Measurements from ENCODE around the gene HPF1.
"Not testable (repeated sequence)": the region's sequence is repeated elsewhere in the genome, so short reads cannot be mapped to it uniquely, and the experiment has no call there.

HPF1 gene

GRCh38 chr4:169757575-169758184, at the start of gene HPF1:
HPF1 (minus strand) TSS chr4:169757944; CDS start chr4:169757877, 67 bp downstream.
- DNase-seq, result peak; percentile 53

GRCh38 chr4:169806770-169807169, 49.0 kb upstream of the HPF1 start:
- not testable (repeated sequence) for DNase-seq

- DNase-seq, result no peak
These were observed 45.7 kb upstream of the HPF1 start for GRCh38 chr4:169803413-169803812.

DNA sequence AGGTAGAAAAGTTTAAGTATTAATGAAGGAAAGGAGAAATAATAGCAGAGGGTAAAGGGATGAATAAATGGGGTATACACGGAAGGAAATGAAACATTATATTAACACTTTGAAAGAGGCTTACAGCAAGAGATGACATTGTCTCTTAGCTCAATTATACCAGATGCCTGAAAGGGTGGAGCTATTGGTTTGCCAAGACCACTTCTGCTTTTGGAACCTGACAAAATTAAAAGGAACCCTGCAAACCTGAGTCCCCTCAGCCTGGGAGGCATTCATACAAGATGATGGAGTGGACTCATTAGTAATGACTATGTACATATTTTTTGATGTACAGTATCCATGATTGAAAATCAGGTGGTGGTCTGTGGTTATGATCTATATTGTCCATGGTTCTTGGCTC, 45.1 kb upstream of the HPF1 start:
- DNase-seq, result no peak

DNA sequence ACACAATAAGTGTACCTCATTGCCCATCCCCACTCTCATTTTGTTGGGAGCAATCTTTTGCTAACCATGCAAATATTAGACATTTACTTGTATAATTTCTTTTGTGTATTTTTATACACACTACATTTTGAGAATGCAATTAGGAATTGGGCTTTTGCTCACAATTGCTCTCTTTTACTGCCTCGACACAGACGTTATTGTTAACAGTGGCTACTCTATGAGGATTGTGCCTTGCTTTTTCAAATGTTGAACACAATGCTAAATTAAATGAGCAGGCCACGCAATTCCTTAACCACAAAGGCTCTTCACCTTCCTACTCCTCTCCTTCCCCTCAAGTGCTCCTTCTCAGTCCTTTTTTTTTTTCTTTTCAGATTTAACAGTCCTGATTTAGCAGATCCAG, 42.8 kb upstream of the HPF1 start:
- DNase-seq, result no peak

DNA sequence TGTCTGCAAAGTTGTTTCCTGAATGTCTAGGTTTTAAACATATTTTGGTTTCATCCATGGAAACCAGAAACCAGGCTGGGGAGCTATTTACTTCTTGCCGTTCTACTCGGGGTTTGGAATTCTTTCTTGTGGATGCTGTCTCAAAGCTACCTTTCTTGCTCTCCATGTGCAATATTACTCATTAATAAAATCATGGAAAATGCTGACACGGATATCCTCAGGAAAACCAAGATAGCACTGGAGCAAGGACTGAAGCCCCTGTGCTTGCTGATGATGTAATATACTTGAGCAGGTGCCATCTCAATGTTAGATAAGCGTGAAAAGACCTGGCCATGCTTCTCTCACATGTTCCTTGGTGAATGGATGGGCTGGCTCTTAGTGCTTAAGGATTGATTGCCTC, 41.5 kb upstream of the HPF1 start:
- no peak for DNase-seq

- peak; percentile 34 for DNase-seq
These were observed 37.8 kb upstream of the HPF1 start for GRCh38 chr4:169795585-169795984.

GRCh38 chr4:169791527-169792156, 33.9 kb upstream of the HPF1 start:
- DNase-seq, result peak; percentile 58

DNA sequence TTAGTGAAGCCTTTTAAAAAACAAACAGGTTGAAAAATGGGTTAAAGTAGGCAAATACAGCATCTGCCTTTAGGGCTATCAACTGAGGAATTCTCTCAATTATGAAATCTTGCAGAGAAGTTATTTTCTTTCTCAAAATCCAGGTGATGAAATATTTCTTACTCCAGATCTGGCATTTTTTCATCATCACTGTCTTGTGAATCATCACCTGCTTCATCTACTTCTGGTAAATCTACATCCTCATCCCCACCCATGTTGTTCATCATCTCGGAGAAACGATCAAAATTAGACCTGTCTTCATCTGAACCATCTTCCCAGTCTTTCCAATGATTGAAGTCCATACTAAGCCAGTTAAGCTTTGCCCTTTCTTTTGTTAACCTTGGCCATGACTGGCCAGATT, 33.3 kb upstream of the HPF1 start:
- no peak for DNase-seq

DNA sequence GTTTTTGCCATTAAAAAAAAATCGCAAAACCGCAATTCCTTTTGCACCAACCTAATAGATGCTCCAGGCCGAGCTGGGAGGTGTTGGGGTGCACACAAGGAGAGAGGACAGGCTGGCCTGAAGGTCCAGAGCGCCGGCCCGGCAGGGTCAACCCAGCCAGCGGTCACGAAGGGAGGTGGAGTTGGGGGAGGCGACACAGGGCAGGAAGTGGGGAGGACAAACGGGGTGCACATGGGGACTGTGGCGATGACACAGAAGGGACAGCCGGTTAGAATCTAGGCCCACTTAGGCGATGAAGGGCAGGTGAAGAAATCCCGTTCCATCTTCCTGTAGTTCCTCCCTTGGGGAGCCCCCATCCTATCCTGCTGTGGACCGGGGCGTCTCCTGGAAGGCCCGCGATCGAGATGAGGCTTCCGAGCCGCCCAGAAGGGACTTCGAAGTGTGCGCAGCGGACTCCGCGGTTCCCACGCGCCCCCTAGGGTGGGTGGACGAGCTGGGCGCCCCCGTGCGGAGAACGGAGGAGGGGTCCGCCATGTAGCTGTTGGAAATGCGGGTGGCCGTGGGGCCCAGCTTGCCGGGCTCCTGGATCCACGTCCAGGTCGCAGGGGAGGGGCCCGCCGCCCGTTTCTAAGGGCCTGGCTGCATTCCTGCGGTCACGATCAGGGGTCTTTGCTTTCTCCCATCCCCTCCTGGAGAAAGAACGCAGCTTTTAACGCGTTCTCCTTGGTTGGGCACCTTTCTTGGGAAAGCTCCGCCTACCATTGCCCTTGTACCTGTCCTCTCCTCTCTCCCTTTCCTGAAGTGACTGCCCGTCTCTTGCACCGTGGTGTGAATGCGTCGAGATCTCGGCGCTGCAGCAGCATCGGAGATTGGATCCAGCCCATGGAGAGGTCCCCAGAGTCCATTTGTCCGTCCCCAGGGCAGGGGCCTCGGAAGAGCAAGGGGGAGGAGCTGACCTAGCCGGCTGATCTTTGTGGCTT, 17.0 kb upstream of the HPF1 start:
- DNase-seq, result no peak

DNA sequence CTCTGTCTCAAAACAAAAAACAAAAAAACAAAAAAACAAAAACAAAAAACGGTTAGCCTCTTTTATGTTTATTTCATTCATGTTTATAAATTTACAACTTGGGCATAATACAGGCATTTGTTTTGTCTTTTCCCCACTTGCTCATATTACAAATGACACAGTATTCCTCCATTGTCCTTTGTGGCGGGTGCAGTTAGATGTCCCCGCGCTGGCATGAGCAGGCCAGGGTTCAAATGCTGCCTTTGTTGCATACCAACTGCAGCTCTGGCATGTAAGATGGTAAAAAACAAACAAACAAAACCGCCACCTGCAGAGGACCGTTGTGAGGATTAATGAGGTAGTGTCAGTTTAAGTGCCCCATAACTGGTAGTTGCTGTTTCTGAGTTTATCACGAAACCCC, 16.1 kb upstream of the HPF1 start:
- DNase-seq, result no peak

DNA sequence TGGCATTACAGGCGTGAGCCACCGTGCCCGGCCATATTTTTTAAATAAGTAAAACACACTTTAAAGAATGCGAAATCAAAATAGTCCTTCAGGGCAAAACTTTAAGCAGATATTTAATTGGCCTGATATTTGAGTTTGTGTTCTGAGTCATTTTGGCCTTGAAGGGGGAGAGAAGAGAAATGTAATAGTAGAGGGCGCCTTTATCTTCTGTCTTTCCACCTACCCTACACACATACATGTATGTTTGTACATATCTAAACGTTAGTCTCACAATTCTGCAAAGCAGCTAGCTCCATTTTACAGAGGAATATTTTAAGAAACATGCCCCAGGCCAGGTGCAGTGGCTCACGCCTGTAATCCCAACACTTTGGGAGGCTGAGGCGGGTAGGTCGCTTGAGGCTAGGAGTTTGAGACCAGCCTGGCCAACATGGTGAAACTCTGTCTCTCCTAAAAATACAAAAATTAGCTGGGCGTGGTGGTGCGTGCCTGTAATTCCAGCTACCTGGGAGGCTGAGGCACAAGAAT, 13.9 kb upstream of the HPF1 start:
- DNase-seq, result not testable (repeated sequence)

DNA sequence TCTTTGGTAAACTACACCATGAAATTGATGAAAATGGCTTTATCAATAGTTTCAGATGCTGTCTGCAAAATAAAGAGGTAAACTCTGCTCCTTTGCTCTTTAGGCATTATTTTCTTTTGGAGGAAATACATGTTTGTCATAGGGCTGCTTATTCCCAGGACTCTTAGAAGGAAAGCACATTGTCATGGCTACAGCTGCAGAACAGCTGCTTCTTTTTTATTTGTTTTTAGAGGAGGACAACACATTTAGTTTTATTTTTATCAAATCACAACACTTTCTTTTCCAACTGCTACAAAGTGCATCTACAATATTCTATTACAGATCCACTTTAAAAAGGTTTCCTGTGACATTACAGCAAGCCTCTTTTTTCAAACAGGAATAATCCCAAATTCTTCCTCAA, 12.7 kb upstream of the HPF1 start:
- DNase-seq, result no peak

- no peak for DNase-seq
These were observed 10.6 kb upstream of the HPF1 start for GRCh38 chr4:169768385-169768784.

- no peak for DNase-seq
These were observed 9.0 kb upstream of the HPF1 start for GRCh38 chr4:169766741-169767140.

GRCh38 chr4:169765835-169766234, 8.1 kb upstream of the HPF1 start:
- DNase-seq, result no peak

- DNase-seq, result no peak
These were observed 4.1 kb upstream of the HPF1 start for GRCh38 chr4:169761846-169762245.

DNA sequence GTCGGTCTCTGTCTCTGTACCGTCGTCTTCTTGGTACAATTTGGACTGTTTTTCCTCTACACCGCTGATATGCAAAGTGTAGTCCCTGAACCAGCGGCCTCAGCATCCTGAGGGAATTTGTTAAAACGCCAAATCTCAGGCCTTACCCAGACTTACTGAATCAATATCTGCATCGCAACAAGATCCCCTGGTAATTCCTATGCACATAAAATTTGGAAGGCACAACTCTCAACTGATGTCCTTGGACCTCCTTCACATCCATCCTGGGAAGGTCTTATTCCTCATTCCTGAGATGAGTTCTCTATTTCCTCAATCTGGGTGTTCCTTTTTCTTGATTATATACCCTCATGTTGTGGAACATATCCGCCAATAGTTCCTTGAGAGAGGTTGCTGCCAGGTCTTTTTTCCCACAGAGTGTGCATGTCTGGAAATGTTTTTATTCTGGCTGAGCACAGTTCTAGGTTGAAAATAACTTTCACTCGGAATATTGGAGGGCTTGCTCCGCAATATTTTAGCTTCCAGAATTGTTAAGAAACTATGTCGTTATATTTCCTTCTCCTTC, 738 bp upstream of the HPF1 start:
- DNase-seq, result no peak

- no peak for DNase-seq
These were observed 671 bp downstream of the HPF1 start for GRCh38 chr4:169756971-169757574.

DNA sequence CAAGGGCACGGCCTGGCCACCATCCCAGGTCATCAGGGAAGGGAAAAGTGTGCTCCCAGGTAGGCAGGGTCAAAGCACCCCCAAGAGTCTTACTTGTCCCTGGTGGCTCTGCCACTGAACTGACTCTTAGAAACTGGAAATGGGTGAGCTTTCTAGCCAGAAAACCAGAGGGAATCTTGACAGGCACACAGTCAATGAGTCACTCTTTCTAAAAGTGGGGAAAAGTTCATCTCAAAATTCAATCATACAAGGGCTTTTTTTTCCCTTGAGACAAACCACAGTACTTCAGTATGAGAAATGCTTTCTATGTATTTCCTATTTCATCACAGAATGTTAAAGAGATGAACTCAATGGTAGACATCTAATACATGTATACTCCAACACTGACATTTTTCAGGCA, 12.5 kb downstream of the HPF1 start:
- DNase-seq, result no peak

GRCh38 chr4:169744601-169745000, 13.1 kb downstream of the HPF1 start:
- DNase-seq, result no peak

- DNase-seq, result no peak
These were observed 16.2 kb downstream of the HPF1 start for GRCh38 chr4:169741569-169741968.

DNA sequence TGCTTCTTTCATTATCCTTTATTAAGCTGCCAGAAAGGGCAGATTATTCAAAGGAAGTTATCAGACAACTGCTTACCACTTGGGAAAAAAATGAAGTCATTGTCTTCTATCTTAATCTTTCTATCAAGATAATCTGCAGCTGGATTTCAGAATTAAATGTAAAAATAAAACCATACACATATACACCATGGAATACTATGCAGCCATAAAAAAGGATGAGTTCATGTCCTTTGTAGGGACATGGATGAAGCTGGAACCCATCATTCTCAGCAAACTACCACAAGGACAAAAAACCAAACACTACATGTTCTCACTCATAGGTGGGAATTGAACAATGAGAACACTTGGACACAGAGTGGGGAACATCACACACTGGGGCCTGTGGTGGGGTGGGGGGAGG, 19.1 kb downstream of the HPF1 start:
- not testable (repeated sequence) for DNase-seq

Measured in kidney glomerular epithelial cell (primary cell).